NCI-H1092 (cell line): ENCODE data around the gene MAPK8IP1.

Experiments
- DNase-seq: peaks from one replicate; lab custom pipeline; 2025; lab: John Stamatoyannopoulos, UW

Gene MAPK8IP1

GRCh38 chr11:45860348-45860747, 25.1 kb upstream of the MAPK8IP1 start:
- no peak for DNase-seq

GRCh38 chr11:45860764-45861510, 24.5 kb upstream of the MAPK8IP1 start:
- no peak for DNase-seq

- DNase-seq: no peak
These were observed 21.4 kb upstream of the MAPK8IP1 start for GRCh38 chr11:45864041-45864440.

GRCh38 chr11:45869551-45869950, 15.9 kb upstream of the MAPK8IP1 start:
- no peak for DNase-seq

GRCh38 chr11:45870706-45871105, 14.7 kb upstream of the MAPK8IP1 start:
- no peak for DNase-seq

- DNase-seq: no peak
These were observed 13.8 kb upstream of the MAPK8IP1 start for GRCh38 chr11:45871638-45872037.

GRCh38 chr11:45872651-45873356, 12.6 kb upstream of the MAPK8IP1 start:
- DNase-seq: peak; percentile 55

GRCh38 chr11:45876401-45876800, 9.1 kb upstream of the MAPK8IP1 start:
- no peak for DNase-seq

GRCh38 chr11:45877221-45877620, 8.2 kb upstream of the MAPK8IP1 start:
- DNase-seq: no peak

- no peak for DNase-seq
These were observed 7.6 kb upstream of the MAPK8IP1 start for GRCh38 chr11:45877845-45878244.

GRCh38 chr11:45879803-45880686, 5.4 kb upstream of the MAPK8IP1 start:
- no peak for DNase-seq

- DNase-seq: peak; percentile 39
These were observed 4.5 kb upstream of the MAPK8IP1 start for GRCh38 chr11:45880772-45881570.

- no peak for DNase-seq
These were observed 3.6 kb upstream of the MAPK8IP1 start for GRCh38 chr11:45881708-45882368.

- DNase-seq: no peak
These were observed 760 bp upstream of the MAPK8IP1 start for GRCh38 chr11:45884596-45885185.

GRCh38 chr11:45885921-45886721, 670 bp downstream of the MAPK8IP1 start:
- peak; percentile 12 for DNase-seq

- DNase-seq: no peak
These were observed 1.5 kb downstream of the MAPK8IP1 start for GRCh38 chr11:45886816-45887520.

GRCh38 chr11:45887587-45887986, 2.1 kb downstream of the MAPK8IP1 start:
- DNase-seq: no peak

GRCh38 chr11:45889555-45889954, 4.1 kb downstream of the MAPK8IP1 start:
- no peak for DNase-seq

GRCh38 chr11:45889966-45890365, 4.5 kb downstream of the MAPK8IP1 start:
- DNase-seq: no peak
